Measurements from ENCODE around the gene REM1.
"Not testable (repeated sequence)": the region's sequence is repeated elsewhere in the genome, so short reads cannot be mapped to it uniquely, and the experiment has no call there.

The REM1 gene, protein sequence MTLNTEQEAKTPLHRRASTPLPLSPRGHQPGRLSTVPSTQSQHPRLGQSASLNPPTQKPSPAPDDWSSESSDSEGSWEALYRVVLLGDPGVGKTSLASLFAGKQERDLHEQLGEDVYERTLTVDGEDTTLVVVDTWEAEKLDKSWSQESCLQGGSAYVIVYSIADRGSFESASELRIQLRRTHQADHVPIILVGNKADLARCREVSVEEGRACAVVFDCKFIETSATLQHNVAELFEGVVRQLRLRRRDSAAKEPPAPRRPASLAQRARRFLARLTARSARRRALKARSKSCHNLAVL

DNA sequence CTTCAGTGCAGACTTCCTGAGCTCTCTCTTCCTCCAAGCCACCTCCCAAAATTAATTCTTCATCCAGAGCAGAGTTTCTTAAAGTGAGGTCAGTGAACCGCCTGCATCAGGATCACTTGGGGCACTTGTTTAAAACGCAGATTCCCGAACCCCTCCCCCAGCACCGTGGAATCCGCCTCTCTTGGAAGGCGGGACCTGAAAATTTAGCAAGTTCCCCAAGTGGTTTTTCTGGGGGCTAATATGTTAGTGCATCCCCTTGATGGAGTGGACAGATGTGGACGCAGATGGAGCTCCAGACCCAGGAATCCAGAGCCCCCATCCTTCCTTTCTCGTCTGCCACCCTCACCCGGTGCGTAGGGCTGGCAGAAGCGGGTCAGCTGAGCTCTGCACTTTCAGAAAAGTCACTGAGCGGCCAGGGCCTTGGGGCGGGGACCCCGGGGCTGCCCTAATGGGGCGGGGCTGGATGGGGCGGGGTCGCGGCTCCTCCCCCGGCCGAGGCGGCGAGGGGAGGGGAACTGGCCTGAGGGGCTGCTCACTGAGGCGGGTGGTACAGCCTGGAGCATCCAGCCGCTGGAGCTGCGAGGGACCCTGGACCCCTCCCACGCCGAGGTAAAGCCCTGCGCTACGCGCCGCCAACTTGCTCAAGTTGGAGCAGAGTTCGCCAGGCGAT, at the start of gene REM1, which contains the start of gene DEFB124:
TSS of gene REM1 (plus strand) at position 531 of the 670 bp plus-strand sequence. CDS start 1,158 bp downstream, outside the sequence.
TSS of gene DEFB124 (minus strand) at position 370 of the 670 bp plus-strand sequence. CDS start 2,114 bp downstream, outside the sequence.
- no peak for DNase-seq (ENCODE audit: low spot score)

DNA sequence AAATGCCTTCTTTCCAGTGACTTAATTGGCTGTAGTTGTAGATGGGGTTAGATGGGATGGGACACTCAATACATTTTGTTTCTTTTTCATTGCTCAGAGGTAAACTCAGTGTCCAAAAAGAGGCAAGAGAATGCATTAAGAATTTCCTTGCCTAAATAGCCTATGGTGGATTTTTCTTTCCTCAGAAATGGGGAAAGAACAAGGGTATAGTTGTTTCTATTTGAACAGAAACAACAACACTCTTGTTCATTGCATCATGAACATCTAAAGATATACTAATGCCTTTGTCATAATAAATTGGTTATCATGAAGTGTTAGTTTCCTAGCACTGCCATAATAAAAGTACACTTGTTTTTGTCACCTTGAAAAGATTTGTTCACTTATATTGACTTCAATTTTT, 49.3 kb upstream of the REM1 start:
- no peak for DNase-seq (ENCODE audit: low spot score)

DNA sequence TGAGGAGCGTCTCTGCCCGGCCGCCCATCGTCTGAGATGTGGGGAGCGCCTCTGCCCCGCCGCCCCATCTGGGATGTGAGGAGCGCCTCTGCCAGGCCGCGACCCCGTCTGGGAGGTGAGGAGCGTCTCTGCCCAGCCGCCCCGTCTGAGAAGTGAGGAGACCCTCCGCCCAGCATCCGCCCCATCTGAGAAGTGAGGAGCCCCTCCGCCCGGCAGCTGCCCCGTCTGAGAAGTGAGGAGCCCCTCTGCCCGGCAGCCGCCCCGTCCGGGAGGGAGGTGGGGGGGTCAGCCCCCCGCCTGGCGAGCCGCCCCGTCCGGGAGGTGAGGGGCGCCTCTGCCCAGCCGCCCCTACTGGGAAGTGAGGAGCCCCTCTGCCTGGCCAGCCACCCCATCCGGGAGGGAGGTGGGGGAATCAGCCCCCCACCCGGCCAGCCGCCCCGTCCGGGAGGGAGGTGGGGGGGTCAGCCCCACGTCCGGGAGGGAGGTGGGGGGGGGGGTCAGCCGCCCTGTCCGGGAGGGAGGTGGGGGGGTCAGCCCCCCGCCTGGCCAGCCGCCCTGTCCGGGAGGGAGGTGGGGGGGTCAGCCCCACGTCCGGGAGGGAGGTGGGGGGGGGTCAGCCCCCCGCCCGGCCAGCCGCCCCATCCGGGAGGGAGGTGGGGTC, 48.1 kb upstream of the REM1 start:
- not testable (repeated sequence) for DNase-seq (ENCODE audit: low spot score)

DNA sequence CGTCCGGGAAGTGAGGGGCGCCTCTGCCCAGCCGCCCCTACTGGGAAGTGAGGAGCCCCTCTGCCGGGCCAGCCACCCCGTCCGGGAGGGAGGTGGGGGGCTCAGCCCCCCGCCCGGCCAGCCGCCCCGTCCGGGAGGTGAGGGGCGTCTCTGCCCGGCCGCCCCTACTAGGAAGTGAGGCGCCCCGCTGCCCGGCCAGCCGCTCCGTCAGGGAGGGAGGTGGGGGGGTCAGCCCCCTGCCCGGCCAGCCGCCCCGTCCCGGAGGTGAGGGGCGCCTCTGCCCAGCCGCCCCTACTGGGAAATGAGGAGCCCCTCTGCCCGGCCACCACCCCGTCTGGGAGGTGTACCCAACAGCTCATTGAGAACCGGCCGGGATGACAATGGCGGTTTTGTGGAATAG, 47.5 kb upstream of the REM1 start:
- DNase-seq (ENCODE audit: low spot score): not testable (repeated sequence)

DNA sequence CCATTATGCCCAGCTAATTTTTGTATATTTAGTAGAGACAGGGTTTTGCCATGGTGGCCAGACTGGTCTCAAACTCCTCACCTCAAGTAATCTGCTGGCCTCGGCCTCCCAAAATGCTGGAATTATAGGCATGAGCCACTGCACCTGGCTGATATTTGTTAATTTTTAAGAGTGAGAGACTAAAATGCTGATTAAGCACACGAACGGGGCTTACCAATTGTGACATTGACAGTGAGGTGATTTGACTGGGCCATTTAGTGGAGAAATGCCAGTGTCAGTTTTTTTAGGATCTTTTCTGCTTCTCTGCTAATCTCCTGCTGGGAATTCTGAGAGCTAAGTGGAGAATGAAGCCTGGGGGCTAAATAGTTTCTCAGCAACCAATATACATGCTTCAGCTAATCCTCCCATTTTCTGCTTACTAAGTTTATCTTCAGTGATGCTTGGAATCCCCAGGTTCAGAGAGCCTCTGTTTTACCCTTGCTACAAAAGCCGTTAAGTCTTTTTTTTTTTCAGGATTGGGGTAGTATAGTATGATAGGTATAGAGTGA, 44.4 kb upstream of the REM1 start:
- DNase-seq (ENCODE audit: low spot score): no peak

DNA sequence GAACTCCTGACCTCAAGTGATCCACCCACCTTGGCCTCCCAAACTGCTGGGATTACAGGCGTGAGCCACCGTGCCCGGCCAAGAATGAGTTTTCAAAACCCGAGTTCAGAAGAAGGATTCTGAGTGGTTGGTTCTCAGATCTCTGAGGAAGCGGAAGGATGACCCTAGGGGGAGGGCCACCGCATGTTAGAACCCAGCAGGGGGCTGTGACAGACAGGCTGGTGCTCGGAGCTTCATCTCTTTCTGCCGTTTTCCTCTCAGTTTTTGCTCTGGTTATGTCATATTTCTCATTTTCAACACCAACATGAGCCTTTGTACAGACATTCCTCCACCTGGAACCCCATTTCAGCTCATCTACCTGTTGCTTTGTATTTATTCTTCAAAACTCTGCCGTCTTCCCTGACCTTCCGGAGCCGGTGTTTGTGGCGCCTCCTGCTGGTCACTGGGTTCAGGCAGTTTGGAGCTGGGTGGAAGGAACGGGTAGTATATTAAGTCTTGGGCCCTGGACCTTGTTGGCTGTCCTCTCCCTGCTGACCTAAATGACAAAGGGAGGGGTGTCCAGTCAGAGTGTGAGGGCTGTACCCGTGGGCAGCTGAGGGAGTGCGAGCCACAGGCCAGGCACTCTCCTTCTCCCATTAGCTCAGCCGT, 35.0 kb upstream of the REM1 start, which contains the start of gene DEFB123:
TSS of gene DEFB123 (plus strand) at position 621 of the 648 bp plus-strand sequence. CDS start 67 bp downstream, outside the sequence.
- no peak for DNase-seq (ENCODE audit: low spot score)

DNA sequence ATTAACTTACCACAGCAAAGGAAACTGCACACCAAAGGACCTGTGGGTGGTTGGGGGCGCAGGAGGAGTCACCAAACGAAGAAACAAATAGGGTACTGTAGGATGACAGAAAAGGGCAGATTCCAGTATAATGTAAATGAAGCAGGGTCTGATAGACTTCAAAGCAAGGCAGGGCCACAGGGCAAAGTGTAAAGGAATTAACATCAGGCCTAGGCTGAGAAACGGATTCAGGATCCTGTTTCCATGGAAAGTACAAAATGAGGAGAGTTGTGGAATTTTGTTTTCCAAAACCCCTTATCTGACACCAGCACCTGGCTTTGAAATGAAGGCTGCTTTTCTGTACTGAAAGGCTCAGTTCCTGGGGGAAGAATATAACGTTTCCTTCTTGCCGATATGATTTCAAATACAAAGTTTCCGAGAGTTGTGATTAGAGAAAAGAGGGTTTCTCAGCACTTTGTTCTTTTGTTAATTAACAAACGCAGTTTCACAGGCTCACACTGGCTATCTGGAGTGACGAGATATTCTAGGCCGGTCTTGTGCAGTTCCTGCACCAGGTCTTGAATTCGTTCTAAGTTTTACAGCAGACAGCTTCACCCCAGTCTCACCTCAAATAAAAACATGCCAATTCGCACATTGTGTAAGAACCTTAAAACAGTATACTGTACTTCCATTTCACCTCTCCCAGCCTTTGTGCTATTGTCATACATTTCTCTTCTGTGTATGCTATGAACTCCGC, 28.8 kb upstream of the REM1 start:
- DNase-seq (ENCODE audit: low spot score): no peak

DNA sequence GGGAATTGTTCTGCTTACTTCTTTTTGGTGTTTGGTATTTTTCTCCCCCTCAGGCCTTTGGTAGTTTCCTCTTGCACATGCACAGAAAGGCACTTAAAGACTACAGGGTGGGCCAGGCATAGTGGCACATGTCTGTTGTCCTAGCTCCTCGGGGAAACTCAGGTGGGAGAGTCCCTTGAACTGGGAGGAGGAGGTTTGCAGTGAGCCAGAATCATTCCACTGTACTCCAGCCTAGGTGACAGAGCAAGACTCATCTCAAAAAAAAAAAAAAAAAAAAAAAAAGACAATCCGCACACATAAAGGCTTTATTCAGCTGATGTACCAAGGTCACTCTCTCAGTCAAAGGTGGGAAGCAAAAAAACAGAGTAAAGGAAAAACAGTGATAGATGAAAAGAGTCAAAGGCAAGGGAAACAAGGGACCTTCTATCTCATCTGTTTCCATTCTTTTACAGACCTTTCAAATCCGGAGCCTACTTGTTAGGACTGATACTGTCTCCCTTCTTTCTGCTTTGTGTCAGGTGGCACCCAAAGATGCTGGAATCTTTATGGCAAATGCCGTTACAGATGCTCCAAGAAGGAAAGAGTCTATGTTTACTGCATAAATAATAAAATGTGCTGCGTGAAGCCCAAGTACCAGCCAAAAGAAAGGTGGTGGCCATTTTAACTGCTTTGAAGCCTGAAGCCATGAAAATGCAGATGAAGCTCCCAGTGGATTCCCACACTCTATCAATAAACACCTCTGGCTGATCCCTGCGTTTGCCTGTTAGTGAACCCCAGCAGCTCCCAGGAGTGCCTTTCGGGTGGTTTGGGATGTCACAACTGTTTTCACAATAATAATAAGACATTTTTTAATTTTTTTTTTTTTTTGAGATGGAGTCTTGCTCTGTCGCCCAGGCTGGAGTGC, 25.3 kb upstream of the REM1 start:
- DNase-seq (ENCODE audit: low spot score): no peak

DNA sequence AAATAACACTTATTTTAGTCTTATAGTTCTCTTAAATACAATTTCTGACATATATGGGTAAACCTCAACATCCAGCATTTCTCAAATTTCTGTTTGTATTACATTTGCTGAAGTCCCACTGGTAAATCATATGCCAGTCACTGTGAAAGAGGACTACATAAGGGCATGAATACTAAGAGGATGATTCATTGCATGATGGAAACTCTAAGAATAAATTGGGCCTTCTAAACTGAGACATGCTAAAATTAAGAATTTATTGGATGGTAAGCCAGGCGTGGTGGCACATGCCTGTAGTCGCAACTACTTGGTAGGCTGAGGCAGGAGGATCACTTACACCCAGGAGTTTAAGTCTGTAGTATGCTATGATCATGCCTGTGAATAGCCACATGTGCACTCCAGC, 22.5 kb upstream of the REM1 start:
- no peak for DNase-seq (ENCODE audit: low spot score)

DNA sequence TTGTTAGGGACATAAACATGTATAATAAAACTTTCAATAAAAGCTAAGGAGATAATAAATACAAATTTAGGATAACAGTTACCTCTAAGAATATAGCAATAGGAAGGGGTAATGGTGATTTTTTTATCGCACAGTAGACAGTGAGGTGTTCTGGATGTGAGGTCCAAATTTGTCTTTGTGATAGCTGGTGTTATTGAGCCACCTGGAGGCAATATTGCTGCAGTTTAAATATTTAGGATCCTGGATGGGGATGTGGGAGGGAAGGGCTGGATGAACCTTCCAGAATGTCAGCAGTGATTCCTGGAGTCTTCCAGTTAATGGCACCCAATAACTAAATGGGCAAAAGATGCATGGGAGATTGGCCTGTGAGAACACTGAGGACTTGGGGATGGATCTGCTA, 20.7 kb upstream of the REM1 start:
- DNase-seq (ENCODE audit: low spot score): no peak

DNA sequence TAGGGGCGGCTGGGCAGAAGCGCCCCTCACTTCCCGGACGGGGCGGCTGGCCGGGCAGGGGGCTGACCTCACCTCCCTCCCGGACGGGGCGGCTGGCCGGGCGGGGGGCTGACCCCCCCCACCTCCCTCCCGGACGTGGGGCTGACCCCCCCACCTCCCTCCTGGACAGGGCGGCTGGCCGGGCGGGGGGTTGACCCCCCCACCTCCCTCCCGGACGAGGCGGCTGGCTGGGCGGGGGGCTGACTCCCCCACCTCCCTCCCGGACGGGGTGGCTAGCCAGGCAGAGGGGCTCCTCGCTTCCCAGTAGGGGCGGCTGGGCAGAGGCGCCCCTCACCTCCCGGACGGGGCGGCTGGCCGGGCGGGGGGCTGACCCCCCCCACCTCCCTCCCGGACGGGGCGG, 4.1 kb upstream of the REM1 start:
- DNase-seq (ENCODE audit: low spot score): not testable (repeated sequence)

DNA sequence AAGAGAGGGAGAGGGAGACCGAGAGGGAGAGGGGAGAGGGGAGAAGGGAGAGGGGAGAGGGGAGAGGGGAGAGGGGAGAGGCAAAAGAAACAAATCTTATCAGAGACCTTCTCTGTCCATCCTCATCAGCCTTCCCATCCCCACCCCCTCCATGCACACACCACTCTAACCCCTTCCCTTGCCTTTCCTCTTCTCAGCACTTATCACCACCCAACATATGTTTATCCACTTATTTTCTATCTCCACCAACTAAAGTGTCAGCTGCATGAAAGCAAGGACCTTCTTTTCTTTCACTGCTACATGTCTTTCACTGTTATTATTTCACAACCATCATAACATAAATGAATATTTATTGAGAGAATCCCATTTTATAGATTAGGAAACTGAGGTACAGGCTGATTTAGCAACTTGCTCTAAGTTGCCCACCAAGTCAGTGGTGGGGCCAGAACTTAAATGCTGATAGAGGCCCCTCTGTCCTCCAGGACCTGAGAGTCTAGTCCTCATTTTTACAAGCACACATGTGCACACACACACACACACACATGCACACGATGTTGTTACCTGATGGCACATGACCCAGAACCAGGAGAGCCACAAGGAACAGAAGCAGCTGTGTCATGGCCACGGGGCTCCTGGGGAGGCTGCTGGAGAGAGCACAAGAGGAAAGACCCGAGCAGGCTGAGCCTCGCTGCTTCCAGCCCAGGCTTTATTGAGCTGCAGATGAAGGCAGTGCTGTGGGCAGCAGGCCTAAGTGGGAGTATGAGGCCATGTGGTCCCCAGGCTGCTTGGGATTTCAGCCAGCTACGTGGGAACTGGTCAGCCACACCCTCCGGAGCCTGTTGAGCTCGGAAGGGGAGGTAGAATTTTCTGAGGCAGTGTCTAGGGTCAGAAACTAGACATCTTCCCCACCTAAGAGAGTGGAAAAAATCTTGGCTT, 2.4 kb upstream of the REM1 start:
- DNase-seq (ENCODE audit: low spot score): no peak

DNA sequence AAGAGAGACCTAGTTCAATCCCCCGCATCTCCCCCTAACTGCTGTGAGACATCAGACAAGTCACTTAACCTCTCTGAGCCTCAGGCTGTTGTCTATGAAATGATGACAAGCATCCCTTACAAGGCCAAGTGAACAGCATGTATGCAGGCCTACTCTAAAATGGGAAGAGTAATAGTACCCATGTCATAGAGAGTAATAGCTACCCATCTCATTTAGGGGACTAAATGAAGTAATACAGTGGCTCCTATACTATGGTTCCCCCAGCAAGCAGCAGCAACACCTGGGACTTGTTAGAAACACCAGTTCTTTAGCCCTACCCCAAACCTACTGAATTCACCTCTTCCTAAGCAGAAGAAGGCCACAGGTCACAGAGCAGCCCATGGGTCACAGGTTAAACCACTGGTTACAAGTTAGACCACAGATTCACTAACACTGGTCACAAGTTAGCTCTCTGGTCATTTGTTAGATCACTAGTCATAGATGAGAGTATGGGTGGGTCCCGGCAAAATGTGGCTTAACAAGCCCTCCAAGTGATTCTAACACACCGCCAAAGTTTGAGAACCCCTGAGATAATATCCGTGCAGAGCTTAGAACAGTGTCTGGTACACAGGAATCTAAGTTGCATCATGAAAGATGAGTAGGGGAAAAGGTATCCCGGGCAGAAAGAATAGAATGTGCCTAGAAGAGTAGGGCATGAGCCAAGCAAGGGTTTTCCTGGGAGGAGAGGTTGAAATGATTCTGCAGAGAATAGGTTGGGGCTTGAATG, 1.6 kb upstream of the REM1 start:
- DNase-seq (ENCODE audit: low spot score): no peak

DNA sequence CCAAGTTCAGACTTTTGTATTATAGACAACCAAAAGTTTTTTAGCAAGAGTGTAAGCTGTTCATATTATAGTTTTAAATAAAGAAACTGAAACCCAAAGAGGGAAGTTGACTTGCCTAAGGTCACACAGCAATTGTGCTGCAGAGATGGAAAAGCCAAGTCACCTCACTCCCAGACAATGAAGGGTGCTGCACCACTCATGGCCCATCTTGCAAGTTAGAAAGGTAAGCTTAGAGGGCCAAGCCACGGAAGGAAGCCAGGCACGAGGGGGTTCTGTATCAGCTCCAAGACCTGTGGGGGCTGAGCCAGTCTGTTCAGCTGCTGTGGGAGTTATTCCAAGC, 1.0 kb upstream of the REM1 start:
- no peak for DNase-seq (ENCODE audit: low spot score)

DNA sequence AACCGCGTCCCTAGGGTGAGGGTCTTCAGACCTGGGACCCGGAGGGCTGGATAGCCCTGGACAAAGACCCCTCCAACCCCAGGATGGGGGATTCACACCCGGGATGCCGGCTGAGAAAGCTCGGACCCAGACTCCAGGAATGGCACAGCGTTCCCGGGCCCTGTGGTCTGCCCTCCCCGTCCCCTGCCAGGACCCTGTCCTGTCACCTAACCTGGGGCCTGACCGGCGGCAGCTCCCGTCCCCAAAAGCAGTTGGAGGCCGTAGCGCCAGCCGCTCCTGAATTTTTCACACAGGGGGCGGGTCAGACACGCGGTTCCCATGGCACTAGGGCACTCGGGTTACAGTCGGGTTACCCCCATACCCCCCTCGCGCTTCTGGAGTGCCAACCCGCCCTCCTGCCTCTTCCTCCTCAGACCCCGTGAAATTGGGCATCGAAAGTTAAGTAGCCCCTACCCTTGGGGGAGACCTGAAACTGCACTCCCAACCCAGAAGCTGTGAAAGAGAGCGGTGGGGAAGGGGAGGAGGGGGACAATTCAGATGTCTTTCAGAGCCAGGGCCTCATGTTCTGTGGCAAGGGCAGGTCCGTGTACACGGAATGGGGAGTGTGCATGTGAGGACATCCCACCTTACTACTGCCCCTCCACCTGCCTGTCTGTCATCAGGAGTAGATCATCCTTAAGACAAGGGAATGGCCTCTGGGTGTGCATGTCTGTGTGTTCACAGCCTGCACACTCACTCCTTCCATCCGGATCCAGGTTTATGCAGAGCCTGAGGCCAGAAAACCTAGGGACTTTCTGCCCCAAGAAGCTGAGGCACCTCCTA, 595 bp downstream of the REM1 start:
- DNase-seq (ENCODE audit: low spot score): no peak

DNA sequence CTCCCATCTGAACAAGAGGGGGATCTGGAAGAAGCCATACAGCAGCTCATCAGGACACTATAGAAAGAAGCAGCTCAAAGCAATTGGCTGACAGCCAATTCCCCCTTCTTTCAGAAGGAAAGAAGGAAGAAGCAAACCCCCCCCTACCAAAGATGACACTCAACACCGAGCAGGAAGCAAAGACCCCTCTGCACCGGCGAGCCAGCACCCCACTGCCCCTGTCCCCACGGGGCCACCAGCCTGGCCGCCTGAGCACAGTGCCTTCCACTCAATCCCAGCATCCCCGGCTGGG, 1.2 kb downstream of the REM1 start:
- no peak for DNase-seq (ENCODE audit: low spot score)

DNA sequence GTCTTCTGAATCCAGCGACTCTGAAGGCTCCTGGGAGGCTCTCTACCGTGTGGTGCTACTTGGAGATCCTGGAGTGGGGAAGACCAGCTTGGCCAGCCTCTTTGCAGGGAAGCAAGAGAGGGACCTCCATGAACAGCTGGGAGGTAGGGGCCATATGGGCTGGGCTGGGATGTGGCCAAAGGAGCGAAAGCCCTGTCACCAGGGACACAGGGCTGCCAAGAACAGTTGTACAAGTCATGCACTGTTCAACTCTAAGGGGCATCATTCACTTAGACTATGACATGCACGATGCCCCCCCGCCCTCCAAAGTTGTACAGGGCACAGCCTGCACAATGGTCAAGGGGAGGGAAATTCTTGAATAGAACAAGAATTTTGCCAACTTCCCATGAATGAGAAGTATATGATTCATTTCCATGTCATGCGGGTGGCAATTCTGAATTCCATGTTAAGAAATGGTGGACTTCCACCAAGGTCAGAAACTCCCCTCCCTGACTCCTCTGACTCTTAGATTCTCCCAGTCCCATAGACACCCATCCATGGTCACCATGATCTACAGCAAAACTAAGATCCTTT, 1.6 kb downstream of the REM1 start:
- no peak for DNase-seq (ENCODE audit: low spot score)

DNA sequence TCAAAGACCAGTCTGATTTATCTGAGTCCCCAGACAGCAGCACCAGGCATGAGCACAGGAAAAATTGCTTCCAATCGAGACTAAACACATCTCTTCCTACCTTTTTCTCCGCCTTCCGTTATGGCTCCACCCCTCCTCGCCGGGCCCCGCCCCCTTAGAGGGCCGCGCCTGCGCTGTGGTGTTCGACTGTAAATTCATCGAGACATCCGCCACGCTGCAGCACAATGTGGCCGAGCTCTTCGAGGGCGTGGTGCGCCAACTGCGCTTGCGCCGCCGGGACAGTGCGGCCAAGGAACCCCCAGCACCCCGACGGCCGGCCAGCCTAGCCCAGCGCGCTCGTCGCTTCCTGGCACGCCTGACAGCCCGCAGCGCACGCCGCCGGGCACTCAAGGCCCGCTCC, 8.9 kb downstream of the REM1 start:
- no peak for DNase-seq (ENCODE audit: low spot score)

Data from kidney tubule cell (primary cell).